Muscle of arm (tissue), 14 donors: ENCODE results near the gene MYO15B. TPM values are rescaled to one million over a fixed set of nuclear protein-coding genes. Genes with fewer than 3 reads are reported as not detected.

Source experiments
- DNase-seq: peaks from one replicate; pipeline ENCODE4 v3.0.0-alpha.2; 2013
- long read RNA-seq, 11 donors: transcript quantifications; one replicate each; lab custom pipeline, GENCODE V29; 2026
- polyA plus RNA-seq, 12 donors: library from polyadenylated mRNA; unstranded; fragments of 120-200 nt; gene quantifications; one replicate each; pipeline ENCODE4 v1.2.1, GENCODE V29; 2013; ENCODE audit not compliant: insufficient read length in 12 of 12

The MYO15B gene
- polyA plus RNA-seq = 100 to 1,000 TPM in 6 of 12 donors, 10 to 100 TPM in 5, not detected in 1; 56.2 to 196 (median 104) TPM
- long read RNA-seq, donor 1, partial matches to known transcripts = 41 of 50 reads
- long read RNA-seq, donor 1, other reads (novel, unspliced or antisense) = 0 of 50 reads
- long read RNA-seq, donor 2, partial matches to known transcripts = 0 of 1 reads
- long read RNA-seq, donor 2, other reads (novel, unspliced or antisense) = 0 of 1 reads
- long read RNA-seq, donor 3 = 0 reads
- long read RNA-seq, donor 4, partial matches to known transcripts = 0 of 4 reads
- long read RNA-seq, donor 4, other reads (novel, unspliced or antisense) = 0 of 4 reads
- long read RNA-seq, donor 5, partial matches to known transcripts = 10 of 12 reads
- long read RNA-seq, donor 5, other reads (novel, unspliced or antisense) = 0 of 12 reads
- long read RNA-seq, donor 6, partial matches to known transcripts = 0 of 1 reads
- long read RNA-seq, donor 6, other reads (novel, unspliced or antisense) = 0 of 1 reads
- long read RNA-seq, donor 7, partial matches to known transcripts = 0 of 1 reads
- long read RNA-seq, donor 7, other reads (novel, unspliced or antisense) = 0 of 1 reads
- long read RNA-seq, donor 8, partial matches to known transcripts = 0 of 3 reads
- long read RNA-seq, donor 8, other reads (novel, unspliced or antisense) = 0 of 3 reads
- long read RNA-seq, donor 9 = 0 reads
- long read RNA-seq, donor 10, partial matches to known transcripts = 0 of 2 reads
- long read RNA-seq, donor 10, other reads (novel, unspliced or antisense) = 0 of 2 reads
- long read RNA-seq, donor 11 = 0 reads

GRCh38 chr17:75587675-75588595 lies at the start of gene MYO15B:
MYO15B (plus strand) TSS chr17:75587800; CDS start chr17:75588058, 258 bp downstream.
- DNase-seq = no peak

DNA sequence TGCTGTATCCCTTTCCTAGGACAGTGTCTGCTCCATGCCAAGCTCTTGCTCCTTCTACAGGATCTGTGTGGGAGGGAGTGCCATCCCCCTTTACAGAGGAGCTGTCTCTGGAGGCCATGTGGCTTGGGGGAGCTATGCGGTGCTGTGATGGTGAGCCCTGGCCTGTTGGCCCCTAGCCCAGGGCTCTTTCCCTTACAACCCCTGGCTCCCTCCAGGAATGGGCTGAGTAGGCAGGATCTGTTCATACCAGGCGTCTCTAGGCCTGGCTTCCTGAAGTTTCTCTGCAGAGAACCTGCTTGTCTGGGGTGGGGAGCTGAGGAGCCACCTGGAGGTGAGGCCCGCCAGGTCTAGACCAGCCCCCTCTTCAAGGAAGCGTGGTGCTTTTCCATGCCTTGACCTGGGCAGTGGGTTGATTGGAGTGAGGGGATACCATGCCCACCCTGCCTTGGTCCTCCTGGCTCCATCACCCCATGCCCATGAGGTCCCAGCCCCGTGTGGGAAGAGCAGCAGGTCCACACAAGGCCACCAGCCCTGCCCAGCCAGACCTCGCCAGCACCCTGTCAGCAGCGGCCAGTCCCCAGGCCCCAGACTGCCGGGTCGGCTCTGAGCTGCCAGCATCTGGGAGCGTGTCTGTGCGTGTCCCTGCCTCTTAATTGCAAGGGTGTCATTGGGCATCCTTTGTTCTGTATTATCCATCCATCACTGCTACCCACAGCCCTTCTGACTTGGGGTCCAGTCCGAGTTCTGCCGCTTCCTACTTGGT lies 47.5 kb upstream of the MYO15B start:
- DNase-seq = no peak

DNA sequence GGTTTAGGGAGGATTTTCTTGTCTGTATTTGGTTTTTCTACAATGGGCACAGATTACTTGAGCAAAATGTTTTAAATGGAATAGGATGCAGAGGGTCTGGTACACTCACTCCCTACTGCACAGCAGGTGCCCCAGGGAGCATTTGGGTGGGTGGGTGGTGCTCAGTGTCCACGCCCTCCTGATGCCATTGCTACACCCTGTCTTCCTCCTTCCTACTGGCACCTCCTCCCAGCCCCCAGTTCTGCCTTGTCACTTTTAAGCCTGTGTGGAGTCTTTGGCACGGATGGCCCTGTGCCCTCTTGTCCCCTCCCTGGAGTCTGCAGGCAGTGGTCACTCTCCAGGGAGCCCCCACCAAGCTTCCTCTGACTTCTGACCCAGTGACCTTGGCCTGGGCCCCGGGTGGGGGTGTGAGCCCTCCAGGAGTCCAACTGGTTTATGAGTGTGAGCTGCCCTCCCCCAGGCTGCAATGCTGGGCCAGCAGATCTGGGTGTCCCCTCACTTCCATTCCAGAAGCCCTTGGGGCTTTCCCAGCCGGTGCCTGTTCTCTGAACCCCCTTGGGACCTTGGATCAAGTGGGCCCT lies 46.6 kb upstream of the MYO15B start:
- DNase-seq = no peak

DNA sequence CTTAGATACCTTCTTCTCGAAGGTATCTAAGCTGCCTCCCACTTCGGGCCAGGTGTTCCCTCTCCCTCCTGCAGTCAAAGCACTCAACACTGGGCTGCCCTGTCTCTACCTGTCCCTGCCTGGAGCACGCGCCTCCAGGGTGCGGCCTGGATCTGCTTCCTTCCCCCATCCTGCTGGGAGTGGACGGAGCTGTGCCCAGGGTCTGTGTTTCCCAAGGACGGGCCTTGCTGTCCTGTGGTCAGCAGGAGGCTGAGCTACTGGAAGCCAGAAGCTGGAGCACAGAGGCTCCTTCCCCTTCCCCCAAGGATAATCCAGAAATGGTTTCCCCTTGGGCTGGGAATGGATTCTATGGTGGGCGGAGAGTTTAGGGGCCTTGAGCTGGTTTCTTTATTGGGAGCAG lies 45.4 kb upstream of the MYO15B start:
- DNase-seq = no peak

- no peak for DNase-seq
These were observed 44.8 kb upstream of the MYO15B start for GRCh38 chr17:75542728-75543336.

DNA sequence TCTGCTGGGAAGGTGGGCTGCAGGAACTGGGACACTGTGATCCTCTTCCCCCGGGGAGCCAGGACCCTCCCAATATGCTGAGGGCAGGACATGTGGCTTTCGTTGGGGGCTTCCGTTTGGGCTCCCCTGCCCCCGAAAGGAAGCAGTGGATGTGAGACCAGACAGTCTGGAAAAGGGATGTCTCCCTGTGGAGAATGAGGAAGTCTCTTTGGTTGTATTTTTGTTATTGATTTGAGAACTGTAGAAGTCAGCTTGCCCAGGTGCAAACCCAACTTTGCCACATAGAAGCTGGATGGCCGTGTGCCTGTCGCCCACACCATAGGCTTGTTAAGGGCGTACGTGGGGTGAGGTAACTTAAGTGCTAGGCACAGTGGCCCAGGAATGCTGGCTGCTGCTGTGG lies 43.4 kb upstream of the MYO15B start:
- DNase-seq = no peak

- DNase-seq = no peak
These were observed 41.4 kb upstream of the MYO15B start for GRCh38 chr17:75546181-75546580.

DNA sequence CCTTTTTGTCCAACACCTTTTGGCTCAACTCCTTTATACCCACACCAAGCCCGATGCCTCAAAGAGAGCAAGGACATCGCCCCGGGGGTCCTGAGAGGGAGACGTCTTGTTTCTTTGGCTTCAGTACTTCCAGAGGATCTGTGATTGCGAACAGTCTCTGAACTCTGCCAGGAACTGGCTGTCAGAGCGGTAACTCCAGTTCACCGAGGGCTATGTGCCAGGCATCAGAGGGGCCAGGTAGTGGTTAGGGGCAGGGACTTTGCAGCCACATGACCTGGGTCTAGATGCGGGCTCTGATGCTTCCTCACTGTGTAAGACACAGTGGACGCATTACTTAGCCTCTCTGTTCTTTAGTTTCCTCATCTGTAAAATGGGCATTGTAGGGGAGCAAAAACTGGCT lies 40.5 kb upstream of the MYO15B start:
- DNase-seq = no peak

DNA sequence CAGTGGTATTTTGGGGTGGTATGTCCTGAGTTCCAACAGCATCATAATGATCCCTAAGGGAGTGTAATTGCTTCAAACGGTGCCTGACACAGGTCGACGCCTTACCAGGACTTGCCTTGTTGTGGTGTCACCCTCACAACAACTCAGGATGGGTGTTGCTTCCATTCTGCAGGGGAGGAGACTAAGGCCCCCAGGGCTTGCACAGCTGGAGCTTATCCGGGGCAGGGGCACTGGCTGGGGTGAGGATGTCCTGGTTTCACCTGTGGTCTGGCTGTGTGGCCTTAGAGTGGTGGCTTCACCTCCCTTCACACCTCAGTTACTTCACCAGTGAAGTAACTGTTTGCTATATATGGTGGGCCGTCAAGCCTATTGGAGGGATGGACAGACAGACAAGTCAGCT lies 38.8 kb upstream of the MYO15B start:
- DNase-seq = no peak

- DNase-seq = no peak
These were observed 38.1 kb upstream of the MYO15B start for GRCh38 chr17:75549246-75550138.

GRCh38 chr17:75550139-75550465 lies 37.5 kb upstream of the MYO15B start:
- DNase-seq = no peak

DNA sequence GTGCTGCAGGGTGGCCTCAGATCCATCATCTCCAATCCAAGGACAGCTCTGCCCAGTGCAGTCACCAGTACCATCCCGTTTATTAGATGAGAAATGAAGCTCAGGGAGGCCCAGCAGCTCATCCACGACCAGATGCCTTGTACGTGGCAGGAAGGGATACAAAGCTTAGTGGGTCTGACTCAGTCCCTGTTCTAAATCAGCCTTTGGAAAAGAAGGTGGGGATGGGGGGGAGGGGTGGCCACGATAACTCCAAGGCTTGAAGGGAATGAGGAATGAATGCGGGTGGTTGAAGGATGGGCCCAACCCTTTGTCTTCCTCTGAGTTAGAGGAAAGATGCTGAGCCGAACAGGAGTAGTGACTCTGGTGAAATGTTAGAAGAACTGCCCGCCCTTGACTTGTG lies 36.3 kb upstream of the MYO15B start:
- no peak for DNase-seq

- peak; percentile 70 for DNase-seq
These were observed 34.9 kb upstream of the MYO15B start for GRCh38 chr17:75552425-75553294.

DNA sequence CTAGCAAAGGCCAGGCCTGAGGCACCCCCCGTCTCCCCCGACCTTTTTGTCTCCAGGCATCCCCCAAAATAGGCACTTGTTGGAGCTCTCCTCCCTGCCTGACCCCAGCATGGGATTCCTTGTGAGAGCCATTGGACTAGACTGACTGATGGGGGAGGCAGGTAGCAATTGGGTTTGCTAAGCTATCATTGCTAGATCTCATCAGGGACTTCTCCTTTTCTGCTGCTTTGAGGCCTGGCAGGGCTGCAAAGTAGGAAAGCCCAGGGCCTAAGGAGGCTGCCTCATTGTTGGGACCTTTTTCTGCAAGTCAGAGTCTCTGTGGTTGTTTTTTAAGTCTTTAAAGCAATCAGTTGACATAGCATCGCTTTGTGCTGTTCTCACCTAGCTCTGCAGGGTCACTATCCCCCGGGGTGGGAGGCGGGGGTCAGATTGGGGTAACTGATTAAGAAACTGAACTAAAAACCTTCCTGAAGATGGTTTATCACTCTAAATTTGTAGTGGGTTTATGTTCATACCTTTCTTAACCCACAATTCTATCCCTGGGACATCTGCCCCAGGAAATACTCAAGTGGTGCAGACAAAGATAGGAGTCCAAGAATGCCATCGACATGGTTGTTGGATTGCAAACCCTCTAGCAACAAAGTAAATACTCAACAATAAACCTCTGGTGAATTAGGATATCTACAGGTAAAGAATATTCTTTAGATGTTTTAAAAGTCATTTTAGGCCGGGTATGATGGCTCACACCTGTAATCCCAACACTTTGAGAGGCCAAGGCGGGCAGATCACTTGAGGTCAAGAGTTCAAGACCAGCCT lies 34.1 kb upstream of the MYO15B start:
- no peak for DNase-seq

DNA sequence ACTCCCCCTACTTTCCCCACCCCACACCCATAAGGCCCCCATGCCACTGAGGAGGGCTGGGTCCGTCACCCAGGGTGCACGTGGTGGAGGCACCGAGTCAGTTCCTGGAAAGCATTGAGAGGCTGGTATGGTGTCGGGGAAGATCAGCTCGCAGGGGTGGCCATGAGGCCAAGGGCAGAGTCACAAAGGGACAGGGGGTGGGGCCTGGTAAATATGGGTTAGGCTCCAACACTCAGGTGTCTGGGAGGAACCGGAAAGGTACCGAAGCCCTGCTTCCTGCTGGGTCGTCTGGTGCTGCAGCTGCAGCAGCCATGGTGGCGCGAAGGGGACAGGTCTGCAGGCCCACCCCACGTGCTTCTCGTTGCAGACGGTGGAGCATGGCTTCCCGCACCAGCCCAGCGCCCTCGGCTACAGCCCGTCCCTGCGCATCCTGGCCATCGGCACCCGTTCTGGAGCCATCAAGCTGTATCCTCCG lies 31.9 kb upstream of the MYO15B start:
- DNase-seq = no peak

GRCh38 chr17:75557075-75557851 lies 30.3 kb upstream of the MYO15B start:
- DNase-seq = peak; percentile 21
